ENCODE results near the gene FUT1. TPM values are rescaled to one million over a fixed set of nuclear protein-coding genes. Genes with fewer than 3 reads are reported as not detected.

Gene FUT1
- total and polyA plus RNA-seq, 10 of the 15 experiments (the other 5 are each of a cell fraction or from before 2014, with no cell fraction given), result 0.01 TPM; not detected in 9

- intact Hi-C loops (cut with micrococcal nuclease; ENCODE audit: unreplicated experiment) (no loop called here), in situ Hi-C loops (cut with MboI) (no loop called here)
- ChIA-PET SMC1A (ENCODE audit: uncharacterized antibody, unreplicated experiment) (interaction anchor here (0.8 to 1.3 kb wide), 4 partner anchors 18 to 273 kb away, joined by 3 to 4 read pairs (median 3); partner anchors contain the start of gene RUVBL2), RAD21 (ENCODE audit: unreplicated experiment) (interaction anchor here (1.0 kb wide), 1 partner anchor 75 kb away, joined by 10 read pairs; the partner anchor contains the start of gene CA11), CTCF (interaction anchor here (0.7 to 2.7 kb wide), 4 partner anchors 40 to 273 kb away, joined by 3 to 11 read pairs (median 4); partner anchors contain the start of genes CA11 and RUVBL2), POLR2A (interaction anchor here (0.5 to 1.0 kb wide), 4 partner anchors 52 to 160 kb away, joined by 3 to 6 read pairs (median 4); no protein-coding TSS in a partner anchor)
- no peaks in the 10 kb centered on the region for H3K79me2 ChIP-seq (ENCODE audit: control insufficient read depth, insufficient read depth, low read length)
- ATAC-seq (peak; percentile 99), DNase-seq (ENCODE audit: low read depth, low spot score) (peak; percentile 90), FAIRE-seq (peak; percentile 100)
- H4K20me1 ChIP-seq (ENCODE audit: control insufficient read depth, insufficient read depth), result no peaks in the 10 kb centered on the region
- WGBS (ENCODE audit: insufficient coverage, insufficient replicate concordance, low lambda C conversion rate, missing lambda C conversion rate), result under 1% methylated on average over 42 of the region's 42 CpGs
- peak overlapping the region; percentile 75 for H3K27ac ChIP-seq (ENCODE audit: control insufficient read depth, insufficient read depth)
- H3K4me2 ChIP-seq (ENCODE audit: control insufficient read depth, insufficient read depth), result peak overlapping the region; percentile 86
- BruUV-seq (replicated peaks), result no TSS peak
- H3K9me3 ChIP-seq (replicated peaks; ENCODE audit: control insufficient read depth, insufficient read depth, low read length), result no peaks in the 10 kb centered on the region
- H3K27me3 ChIP-seq (replicated peaks in 1 of 2; ENCODE audit: control insufficient read depth in 2 of 2, insufficient read depth in 2 of 2, low read length in 1 of 2), result no peaks in the 10 kb centered on the region
- peak overlapping the region; percentile 55; the same call in 1 of the 2 replicates for H3K9ac ChIP-seq (ENCODE audit: control insufficient read depth, insufficient read depth, low read length)
- no peaks in the 10 kb centered on the region for H3K36me3 ChIP-seq (ENCODE audit: control insufficient read depth in 2 of 2, insufficient read depth in 2 of 2, low read length in 1 of 2)
- peak overlapping the region; percentile 59 for H3K4me3 ChIP-seq
- peak overlapping the region; percentile 98 for H2AFZ ChIP-seq (ENCODE audit: control insufficient read depth, low read depth, low read length)
- H3K4me1 ChIP-seq (ENCODE audit: control insufficient read depth, insufficient read depth, low read length), result peaks cover 4% of the 10 kb centered on the region
- TF ChIP-seq NRF1 (conservative IDR thresholded peaks at IDR 0.05; ENCODE audit: low read depth, low read length), result peak; percentile 51
- peak; percentile 99 for TF ChIP-seq NFYB (IDR thresholded peaks at IDR 0.05; ENCODE audit: insufficient read depth, low read depth, low read length)
- TF ChIP-seq, protein P1, sequence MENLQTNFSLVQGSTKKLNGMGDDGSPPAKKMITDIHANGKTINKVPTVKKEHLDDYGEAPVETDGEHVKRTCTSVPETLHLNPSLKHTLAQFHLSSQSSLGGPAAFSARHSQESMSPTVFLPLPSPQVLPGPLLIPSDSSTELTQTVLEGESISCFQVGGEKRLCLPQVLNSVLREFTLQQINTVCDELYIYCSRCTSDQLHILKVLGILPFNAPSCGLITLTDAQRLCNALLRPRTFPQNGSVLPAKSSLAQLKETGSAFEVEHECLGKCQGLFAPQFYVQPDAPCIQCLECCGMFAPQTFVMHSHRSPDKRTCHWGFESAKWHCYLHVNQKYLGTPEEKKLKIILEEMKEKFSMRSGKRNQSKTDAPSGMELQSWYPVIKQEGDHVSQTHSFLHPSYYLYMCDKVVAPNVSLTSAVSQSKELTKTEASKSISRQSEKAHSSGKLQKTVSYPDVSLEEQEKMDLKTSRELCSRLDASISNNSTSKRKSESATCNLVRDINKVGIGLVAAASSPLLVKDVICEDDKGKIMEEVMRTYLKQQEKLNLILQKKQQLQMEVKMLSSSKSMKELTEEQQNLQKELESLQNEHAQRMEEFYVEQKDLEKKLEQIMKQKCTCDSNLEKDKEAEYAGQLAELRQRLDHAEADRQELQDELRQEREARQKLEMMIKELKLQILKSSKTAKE (IDR thresholded peaks at IDR 0.05; ENCODE audit: low read depth, poor library complexity, severe bottlenecking), result peak; percentile 41
- TF ChIP-seq SUPT20H (IDR thresholded peaks at IDR 0.05; ENCODE audit: borderline replicate concordance, control insufficient read depth, low read depth, low read length), result no peak
- peak; percentile 23; the same call in 1 of the 2 replicates for TF ChIP-seq TBL1XR1 (IDR thresholded peaks at IDR 0.05; ENCODE audit: low read depth, low read length)
- TF ChIP-seq, protein P2, sequence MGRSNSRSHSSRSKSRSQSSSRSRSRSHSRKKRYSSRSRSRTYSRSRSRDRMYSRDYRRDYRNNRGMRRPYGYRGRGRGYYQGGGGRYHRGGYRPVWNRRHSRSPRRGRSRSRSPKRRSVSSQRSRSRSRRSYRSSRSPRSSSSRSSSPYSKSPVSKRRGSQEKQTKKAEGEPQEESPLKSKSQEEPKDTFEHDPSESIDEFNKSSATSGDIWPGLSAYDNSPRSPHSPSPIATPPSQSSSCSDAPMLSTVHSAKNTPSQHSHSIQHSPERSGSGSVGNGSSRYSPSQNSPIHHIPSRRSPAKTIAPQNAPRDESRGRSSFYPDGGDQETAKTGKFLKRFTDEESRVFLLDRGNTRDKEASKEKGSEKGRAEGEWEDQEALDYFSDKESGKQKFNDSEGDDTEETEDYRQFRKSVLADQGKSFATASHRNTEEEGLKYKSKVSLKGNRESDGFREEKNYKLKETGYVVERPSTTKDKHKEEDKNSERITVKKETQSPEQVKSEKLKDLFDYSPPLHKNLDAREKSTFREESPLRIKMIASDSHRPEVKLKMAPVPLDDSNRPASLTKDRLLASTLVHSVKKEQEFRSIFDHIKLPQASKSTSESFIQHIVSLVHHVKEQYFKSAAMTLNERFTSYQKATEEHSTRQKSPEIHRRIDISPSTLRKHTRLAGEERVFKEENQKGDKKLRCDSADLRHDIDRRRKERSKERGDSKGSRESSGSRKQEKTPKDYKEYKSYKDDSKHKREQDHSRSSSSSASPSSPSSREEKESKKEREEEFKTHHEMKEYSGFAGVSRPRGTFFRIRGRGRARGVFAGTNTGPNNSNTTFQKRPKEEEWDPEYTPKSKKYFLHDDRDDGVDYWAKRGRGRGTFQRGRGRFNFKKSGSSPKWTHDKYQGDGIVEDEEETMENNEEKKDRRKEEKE (IDR thresholded peaks at IDR 0.05), result no peak
- no peak for TF ChIP-seq CEBPB (IDR thresholded peaks at IDR 0.05; ENCODE audit: borderline replicate concordance in 1 of 2, low read depth in 2 of 2, low read length in 2 of 2)
- TF ChIP-seq, protein P3, sequence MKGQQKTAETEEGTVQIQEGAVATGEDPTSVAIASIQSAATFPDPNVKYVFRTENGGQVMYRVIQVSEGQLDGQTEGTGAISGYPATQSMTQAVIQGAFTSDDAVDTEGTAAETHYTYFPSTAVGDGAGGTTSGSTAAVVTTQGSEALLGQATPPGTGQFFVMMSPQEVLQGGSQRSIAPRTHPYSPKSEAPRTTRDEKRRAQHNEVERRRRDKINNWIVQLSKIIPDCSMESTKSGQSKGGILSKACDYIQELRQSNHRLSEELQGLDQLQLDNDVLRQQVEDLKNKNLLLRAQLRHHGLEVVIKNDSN (IDR thresholded peaks at IDR 0.05; ENCODE audit: borderline replicate concordance, extremely low read length, insufficient read depth, low read depth, low read length), result peak; percentile 43
- no peak for TF ChIP-seq ZZZ3 (IDR thresholded peaks at IDR 0.05; ENCODE audit: control insufficient read depth, insufficient read length, low read depth)
- no peak for TF ChIP-seq ZBTB4 (CRISPR knock-in tag; IDR thresholded peaks at IDR 0.05)
- TF ChIP-seq PML (IDR thresholded peaks at IDR 0.05; ENCODE audit: low read length), result no peak
- TF ChIP-seq FOXM1 (IDR thresholded peaks at IDR 0.05; ENCODE audit: low read depth, low read length), result no peak; the same call in 1 of the 2 replicates
Observed at GRCh38 chr19:48720613-48721296, 31.7 kb downstream of the FUT1 start.

All from GM12878 (cell line).